Activated CD4-positive, alpha-beta T cell treated with anti-CD3 and anti-CD28 coated beads for 36 hours (primary cell): ENCODE data around the gene CERS1. TPM values are rescaled to one million over a fixed set of nuclear protein-coding genes. Genes with fewer than 3 reads are reported as not detected.
A peak's percentile ranks its signal among the peaks of the same experiment; 100 is the strongest.

Experiments used
- ATAC-seq: fragments of 200-7000 bp; cut with Tn5 transposase; one replicate; pipeline ENCODE4 v1.10.0; 2021; ENCODE audit warnings: mild to moderate bottlenecking, moderate library complexity
- CTCF ChIA-PET: fragments of 350-600 bp; sonication (Branson Sonifier 250); formaldehyde crosslinking; loops from one replicate; lab custom pipeline; 2021; ENCODE audit warnings: antibody characterized with exemption; lab: Charles Lee
- POLR2A ChIA-PET: fragments of 350-600 bp; sonication (Branson Sonifier 250); formaldehyde crosslinking; loops from one replicate; lab custom pipeline; 2021; ENCODE audit warnings: antibody characterized with exemption, inconsistent platforms; lab: Charles Lee
- DNase-seq: peaks from one replicate; pipeline ENCODE4 v3.0.0-alpha.2; 2020
- H3K27ac Mint-ChIP-seq: one replicate; pipeline ENCODE4 v1.8.0; 2021; ENCODE audit warnings: mixed read lengths
- H3K27me3 Mint-ChIP-seq: one replicate; pipeline ENCODE4 v1.8.0; 2021; ENCODE audit warnings: mixed read lengths
- H3K36me3 Mint-ChIP-seq: one replicate; pipeline ENCODE4 v1.8.0; 2021; ENCODE audit warnings: low read depth, mixed read lengths
- H3K4me1 Mint-ChIP-seq: one replicate; pipeline ENCODE4 v1.8.0; 2021; ENCODE audit warnings: mixed read lengths
- H3K4me3 Mint-ChIP-seq: one replicate; pipeline ENCODE4 v1.8.0; 2021; ENCODE audit warnings: mild to moderate bottlenecking, moderate library complexity, mixed read lengths
- H3K9me3 Mint-ChIP-seq: one replicate; pipeline ENCODE4 v1.8.0; 2021; ENCODE audit warnings: low read depth, mixed read lengths
- intact Hi-C, 2 experiments: fragments of 100-400 bp; cut with DNase I in 1 of 2; cut with micrococcal nuclease in 1 of 2; formaldehyde crosslinking; loops; one replicate each; pipeline versions ENCODE4 v1.14.2 to v1.15.1; 2022 to 2024; cut with DNase I, micrococcal nuclease
- total RNA-seq, 2 experiments: library from RNA; stranded (reverse); gene quantifications; one replicate each; pipeline ENCODE4 v1.2.3, GENCODE V29; 2021

The CERS1 gene
- total RNA-seq, 2 experiments from 2014 or later: 0.11 to 0.16 TPM

- H3K27me3 Mint-ChIP-seq: peaks cover 3% of the 10 kb centered on the region
- DNase-seq (peak; percentile 98), ATAC-seq (peak; percentile 82)
- peak within 1 kb of the TSS; percentile 90 for H3K27ac Mint-ChIP-seq
- intact Hi-C loops: loop anchor here in 1 of 2 experiments (1.0 to 5.0 kb wide), 12 partner anchors 46 to 489 kb away; partner anchors contain the start of genes ARMC6, BORCS8, COPE and CRTC1
- H3K9me3 Mint-ChIP-seq: no peaks in the 10 kb centered on the region
- H3K4me1 Mint-ChIP-seq: peaks cover 34% of the 10 kb centered on the region
- H3K4me3 Mint-ChIP-seq: peak within 1 kb of the TSS; percentile 96
- POLR2A ChIA-PET: interaction anchor here (0.6 to 1.9 kb wide), 7 partner anchors 10 to 550 kb away, joined by 3 to 12 read pairs (median 3); partner anchors contain the start of genes COPE, DDX49 and JUND
- CTCF ChIA-PET: interaction anchor here (0.5 to 5.8 kb wide), 8 partner anchors 13 to 410 kb away, joined by 3 to 47 read pairs (median 3); no protein-coding TSS in a partner anchor
- peaks cover 38% of the 10 kb centered on the region for H3K36me3 Mint-ChIP-seq
Observed at GRCh38 chr19:18831524-18832305, 64.2 kb downstream of the CERS1 start, which contains the start of gene UPF1. Gene UPF1, plus strand, starts transcription at chr19:18831959. Its CDS starts 251 bp downstream, at chr19:18832210.

GRCh38 chr19:18830488-18830887 is 65.5 kb downstream of the CERS1 start:
- ATAC-seq: no peak
- no peak overlapping the region for H3K27ac Mint-ChIP-seq
- POLR2A ChIA-PET: interaction anchor here (0.9 kb wide), 1 partner anchor 9 kb away, joined by 4 read pairs; no protein-coding TSS in a partner anchor
- intact Hi-C loops: loop anchor here in 1 of 2 experiments (2.0 to 5.0 kb wide), 2 partner anchors 202 to 488 kb away; partner anchors contain the start of genes ARMC6, PGPEP1 and SUGP2
- no peak for DNase-seq
- peaks cover 27% of the 10 kb centered on the region for H3K36me3 Mint-ChIP-seq
- peaks cover 3% of the 10 kb centered on the region for H3K27me3 Mint-ChIP-seq
- H3K4me1 Mint-ChIP-seq: peaks cover 23% of the 10 kb centered on the region
- peaks cover 2% of the 10 kb centered on the region for H3K9me3 Mint-ChIP-seq
- CTCF ChIA-PET: interaction anchor here (0.9 to 2.8 kb wide), 3 partner anchors 14 to 115 kb away, joined by 3 to 8 read pairs (median 3); no protein-coding TSS in a partner anchor
- no peak overlapping the region for H3K4me3 Mint-ChIP-seq

GRCh38 chr19:18828786-18829185 is 67.2 kb downstream of the CERS1 start:
- Mint-ChIP-seq H3K27me3 (peaks cover 3% of the 10 kb centered on the region), H3K4me3 (no peak overlapping the region), H3K9me3 (peaks cover 2% of the 10 kb centered on the region), H3K27ac (no peak overlapping the region), H3K4me1 (peaks cover 6% of the 10 kb centered on the region), H3K36me3 (peaks cover 11% of the 10 kb centered on the region)
- CTCF ChIA-PET: interaction anchor here (0.6 to 1.1 kb wide), 3 partner anchors 18 to 443 kb away, joined by 3 to 5 read pairs (median 4); partner anchors contain the start of gene GDF15
- intact Hi-C loops: no loop called here
- DNase-seq: no peak
- POLR2A ChIA-PET: interaction anchor here (0.6 to 0.9 kb wide), 3 partner anchors 13 to 31 kb away, joined by 3 read pairs; no protein-coding TSS in a partner anchor
- no peak for ATAC-seq

Other genes starting within 250 kb of the CERS1 start
- 1 to 10 TPM; 5.3 to 9.7 TPM for gene CRTC1, start 212.5 kb downstream of the CERS1 start, total RNA-seq
- gene COMP, start 104.9 kb downstream of the CERS1 start, total RNA-seq: not detected
- 10 to 100 TPM; 72.4 to 74.0 TPM for gene UPF1, start 64.2 kb downstream of the CERS1 start, total RNA-seq
- gene COPE, start 23.2 kb upstream of the CERS1 start, total RNA-seq: 100 to 1,000 TPM; 158 to 182 TPM
- 10 to 100 TPM; 51.4 to 53.4 TPM for gene DDX49, start 23.6 kb upstream of the CERS1 start, total RNA-seq
- under 1 TPM; 0.46 to 0.62 TPM for gene HOMER3, start 45.1 kb upstream of the CERS1 start, total RNA-seq
- 100 to 1,000 TPM in 1 of 2 experiments, 10 to 100 TPM in 1; 89.8 to 104 TPM for gene SUGP2, start 137.4 kb upstream of the CERS1 start, total RNA-seq
- gene ARMC6, start 137.4 kb upstream of the CERS1 start, total RNA-seq: 10 to 100 TPM; 33.0 to 40.8 TPM
- gene SLC25A42, start 167.8 kb upstream of the CERS1 start, total RNA-seq: 10 to 100 TPM; 10.4 to 10.6 TPM
- 10 to 100 TPM; 26.8 to 31.9 TPM for gene TMEM161A, start 242.3 kb upstream of the CERS1 start, total RNA-seq